Mammary epithelial cell (primary cell): ENCODE measurements around the gene COL23A1.
"Not testable (repeated sequence)": the region's sequence is repeated elsewhere in the genome, so short reads cannot be mapped to it uniquely, and the experiment has no call there.

Experiments used
- CTCF ChIP-seq, 2 donors: IDR thresholded peaks in 1 of 2; conservative IDR thresholded peaks in 1 of 2; 2 replicates each; pipeline ENCODE4 v1.5.1; 2011 to 2012; ENCODE audit warnings: inconsistent platforms in 2 of 2, low read length in 2 of 2, mild to moderate bottlenecking in 2 of 2, control low read depth in 1 of 2, low read depth in 1 of 2; ENCODE audit not compliant: insufficient read depth in 1 of 2; ENCODE audit errors: extremely low read depth in 1 of 2
- EZH2 ChIP-seq: IDR thresholded peaks from 2 replicates; pipeline ENCODE4 v1.6.1; 2012; ENCODE audit warnings: low read length, inconsistent platforms, borderline replicate concordance

DNA sequence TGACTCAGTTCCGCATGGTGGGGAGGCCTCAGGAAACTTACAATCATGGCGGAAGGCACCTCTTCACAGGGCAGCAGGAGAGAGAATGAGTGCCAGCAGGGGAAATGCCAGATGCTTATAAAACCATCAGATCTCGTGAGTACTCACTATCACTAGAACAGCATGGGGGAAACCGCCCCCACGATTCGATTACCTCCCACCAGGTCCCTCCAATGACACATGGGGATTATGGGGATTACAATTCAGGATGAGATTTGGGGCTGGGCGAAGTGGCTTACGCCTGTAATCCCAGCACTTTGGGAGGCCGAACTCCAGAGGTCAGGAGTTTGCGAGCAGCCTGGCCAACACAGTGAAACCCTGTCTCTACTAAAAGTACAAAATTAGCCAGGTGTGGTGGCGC, 392.0 kb downstream of the COL23A1 start:
- TF ChIP-seq CTCF (conservative IDR thresholded peaks at IDR 0.05 in 1 of 2, IDR thresholded peaks at IDR 0.05 in 1 of 2; ENCODE audit: extremely low read depth in 1 of 2, insufficient read depth in 1 of 2, low read depth in 1 of 2, low read length in 2 of 2); EZH2: not testable (repeated sequence)
